ENCODE data around the gene SOX8. TPM values are rescaled to one million over a fixed set of nuclear protein-coding genes. Genes with fewer than 3 reads are reported as not detected.

The SOX8 gene
- total RNA-seq, 1 experiment from 2014 or later, result 1.4 TPM

DNA sequence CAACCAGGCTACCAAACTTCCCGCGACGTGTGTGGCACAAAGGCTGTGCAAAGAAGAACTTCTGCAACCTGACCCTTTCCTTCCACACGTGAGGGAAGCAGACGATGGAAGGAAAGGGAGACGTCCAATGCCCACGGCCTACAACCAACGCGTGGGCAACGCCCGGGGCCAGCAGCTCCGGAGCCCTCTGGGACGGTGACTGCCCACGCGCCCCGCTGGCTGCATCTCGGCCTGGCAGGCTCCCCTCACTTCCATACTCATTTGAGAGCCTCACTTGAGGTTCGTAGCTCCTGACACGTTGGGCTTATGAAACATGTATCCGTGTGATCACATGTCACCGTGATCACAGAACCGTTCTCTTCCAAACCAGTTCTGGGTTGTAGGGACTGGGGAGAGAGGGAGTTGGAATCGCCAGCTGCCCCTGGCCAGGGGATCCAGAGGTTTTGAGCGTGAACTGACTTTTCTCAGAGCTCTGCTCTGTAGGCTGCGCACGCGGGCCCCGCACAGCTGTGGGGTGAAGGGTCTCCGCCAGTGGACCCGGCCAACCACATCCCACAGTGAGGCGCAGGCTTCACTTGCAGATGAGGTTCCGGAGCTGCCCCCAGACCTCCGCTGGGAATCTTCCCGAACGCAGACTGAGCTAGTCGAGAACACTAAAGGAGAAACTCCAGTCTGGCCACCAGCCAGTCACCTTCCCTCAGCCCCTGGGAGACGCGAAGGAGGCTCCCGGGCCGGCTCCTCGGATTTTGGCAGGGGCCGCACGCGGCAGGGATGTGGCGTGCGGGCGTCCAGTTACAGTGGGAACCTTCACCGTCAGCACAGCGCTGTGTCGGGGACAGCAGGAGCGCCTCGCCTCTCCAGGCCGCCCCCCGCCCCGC, 11.8 kb upstream of the SOX8 start:
- TSS peak; percentile 42 for BruUV-seq (replicated peaks)
- Histone ChIP-seq H3K4me3 (ENCODE audit: low read depth, low read length, poor library complexity, severe bottlenecking) (peak overlapping the region; percentile 94), H3K36me3 (ENCODE audit: insufficient read depth, low read length, poor library complexity, severe bottlenecking) (peaks cover 6% of the 10 kb centered on the region), H3K9me3 (ENCODE audit: low read depth, low read length, poor library complexity, severe bottlenecking) (peaks cover 5% of the 10 kb centered on the region), H3K27me3 (replicated peaks; ENCODE audit: insufficient read depth, low read depth, low read length, poor library complexity) (no peaks in the 10 kb centered on the region), H3K27ac (ENCODE audit: low read depth, low read length, poor library complexity, severe bottlenecking) (peak overlapping the region; percentile 80), H3K4me1 (ENCODE audit: insufficient read depth, low read length, poor library complexity, severe bottlenecking) (peaks cover 12% of the 10 kb centered on the region)
- intact Hi-C loops (cut with micrococcal nuclease; ENCODE audit: unreplicated experiment), result no loop called here
- DNase-seq (ENCODE audit: low spot score), result peak; percentile 41
- ChIA-PET POLR2A (ENCODE audit: low non-redundant PET) (no interaction called here), CTCF (no interaction called here)
- TF ChIP-seq, protein P1, sequence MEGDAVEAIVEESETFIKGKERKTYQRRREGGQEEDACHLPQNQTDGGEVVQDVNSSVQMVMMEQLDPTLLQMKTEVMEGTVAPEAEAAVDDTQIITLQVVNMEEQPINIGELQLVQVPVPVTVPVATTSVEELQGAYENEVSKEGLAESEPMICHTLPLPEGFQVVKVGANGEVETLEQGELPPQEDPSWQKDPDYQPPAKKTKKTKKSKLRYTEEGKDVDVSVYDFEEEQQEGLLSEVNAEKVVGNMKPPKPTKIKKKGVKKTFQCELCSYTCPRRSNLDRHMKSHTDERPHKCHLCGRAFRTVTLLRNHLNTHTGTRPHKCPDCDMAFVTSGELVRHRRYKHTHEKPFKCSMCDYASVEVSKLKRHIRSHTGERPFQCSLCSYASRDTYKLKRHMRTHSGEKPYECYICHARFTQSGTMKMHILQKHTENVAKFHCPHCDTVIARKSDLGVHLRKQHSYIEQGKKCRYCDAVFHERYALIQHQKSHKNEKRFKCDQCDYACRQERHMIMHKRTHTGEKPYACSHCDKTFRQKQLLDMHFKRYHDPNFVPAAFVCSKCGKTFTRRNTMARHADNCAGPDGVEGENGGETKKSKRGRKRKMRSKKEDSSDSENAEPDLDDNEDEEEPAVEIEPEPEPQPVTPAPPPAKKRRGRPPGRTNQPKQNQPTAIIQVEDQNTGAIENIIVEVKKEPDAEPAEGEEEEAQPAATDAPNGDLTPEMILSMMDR (conservative IDR thresholded peaks at IDR 0.05; ENCODE audit: low read depth, low read length), result no peak
- TF ChIP-seq EZH2 (IDR thresholded peaks at IDR 0.05; ENCODE audit: borderline replicate concordance, low read depth, low read length, poor library complexity, severe bottlenecking), result no peak

DNA sequence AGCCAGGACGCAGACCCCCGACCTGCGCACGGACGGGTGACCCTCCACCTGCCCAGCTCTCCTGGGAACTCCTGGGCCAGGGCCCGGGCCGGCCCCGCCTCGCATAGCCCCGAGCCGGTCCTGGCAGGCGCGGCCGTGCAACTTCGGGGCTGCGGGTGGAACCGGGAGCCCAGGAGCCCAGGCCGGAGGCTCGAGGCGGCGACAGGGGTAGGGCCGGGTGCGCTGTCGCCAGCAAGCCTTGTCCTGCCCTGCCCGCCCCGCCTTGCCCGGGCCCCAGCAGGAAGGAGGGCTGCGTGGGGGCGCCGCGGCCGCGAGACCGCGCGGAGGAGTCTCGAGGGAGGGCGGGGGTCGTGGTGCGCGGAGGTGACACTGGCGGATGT, 11.2 kb upstream of the SOX8 start:
- intact Hi-C loops (cut with micrococcal nuclease; ENCODE audit: unreplicated experiment), result no loop called here
- no peak for DNase-seq (ENCODE audit: low spot score)
- TF ChIP-seq, protein P1 (conservative IDR thresholded peaks at IDR 0.05; ENCODE audit: low read depth, low read length), result no peak
- no peak for TF ChIP-seq EZH2 (IDR thresholded peaks at IDR 0.05; ENCODE audit: borderline replicate concordance, low read depth, low read length, poor library complexity, severe bottlenecking)
- Histone ChIP-seq H3K9me3 (ENCODE audit: low read depth, low read length, poor library complexity, severe bottlenecking) (peaks cover 5% of the 10 kb centered on the region), H3K27ac (ENCODE audit: low read depth, low read length, poor library complexity, severe bottlenecking) (peak overlapping the region; percentile 80), H3K4me3 (ENCODE audit: low read depth, low read length, poor library complexity, severe bottlenecking) (peak overlapping the region; percentile 94), H3K4me1 (ENCODE audit: insufficient read depth, low read length, poor library complexity, severe bottlenecking) (peaks cover 12% of the 10 kb centered on the region), H3K27me3 (replicated peaks; ENCODE audit: insufficient read depth, low read depth, low read length, poor library complexity) (no peaks in the 10 kb centered on the region), H3K36me3 (ENCODE audit: insufficient read depth, low read length, poor library complexity, severe bottlenecking) (peaks cover 6% of the 10 kb centered on the region)
- POLR2A ChIA-PET (ENCODE audit: low non-redundant PET), result no interaction called here
- no TSS peak for BruUV-seq (replicated peaks)
- CTCF ChIA-PET, result no interaction called here

DNA sequence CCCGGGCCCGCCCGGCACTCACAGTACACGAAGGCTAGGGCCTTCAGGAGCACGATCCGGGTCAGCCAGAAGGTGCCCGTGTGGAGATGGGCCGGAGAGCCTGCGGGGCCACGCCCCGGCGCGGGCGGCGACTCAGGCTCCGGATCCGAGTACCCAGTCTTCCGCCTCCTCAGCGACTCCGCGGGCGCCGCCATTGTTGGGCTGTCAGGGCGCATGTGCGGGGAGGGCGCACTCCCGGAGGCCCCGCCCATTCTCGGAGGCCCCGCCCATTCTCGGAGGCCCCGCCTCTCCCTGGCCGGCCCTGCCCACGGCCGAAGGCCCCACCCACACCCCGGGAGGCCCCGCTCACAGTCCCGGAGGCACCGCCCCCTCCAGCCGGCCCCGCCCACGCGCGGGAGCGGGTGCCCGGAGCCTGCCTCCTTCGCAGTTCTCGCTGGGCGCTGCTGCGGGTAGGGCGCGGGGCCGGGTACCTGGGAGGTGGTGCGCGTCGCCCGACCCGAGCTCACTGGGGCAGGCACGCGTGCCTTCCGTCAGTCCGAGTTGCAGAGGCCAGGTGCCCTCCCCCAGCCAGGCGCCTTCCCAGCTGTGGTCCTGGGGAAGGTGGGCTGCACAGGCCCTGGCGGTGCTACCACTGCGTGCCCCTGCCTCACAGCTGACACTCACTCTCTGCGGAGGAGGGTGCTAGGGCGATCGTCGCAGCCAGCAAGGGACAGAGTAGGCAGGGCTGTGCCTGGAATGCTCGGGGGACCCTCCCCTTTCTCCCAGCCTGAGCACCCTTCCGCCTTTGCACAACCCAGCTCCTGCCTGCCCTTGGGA, 10.6 kb upstream of the SOX8 start, which contains the start of gene LMF1:
Gene LMF1 (minus strand): TSS at position 219 of the 816 bp plus-strand sequence. CDS start 4 bp downstream, at position 215.
- peak within 1 kb of the TSS; percentile 80 for H3K27ac ChIP-seq (ENCODE audit: low read depth, low read length, poor library complexity, severe bottlenecking)
- intact Hi-C loops (cut with micrococcal nuclease; ENCODE audit: unreplicated experiment), result no loop called here

More for the DNA sequence above, 10.6 kb upstream of the SOX8 start, which contains the start of gene LMF1:
- no TSS peak for BruUV-seq (replicated peaks)
- H3K4me1 ChIP-seq (ENCODE audit: insufficient read depth, low read length, poor library complexity, severe bottlenecking), result peaks cover 12% of the 10 kb centered on the region
- no peaks in the 10 kb centered on the region for H3K27me3 ChIP-seq (replicated peaks; ENCODE audit: insufficient read depth, low read depth, low read length, poor library complexity)
- H3K4me3 ChIP-seq (ENCODE audit: low read depth, low read length, poor library complexity, severe bottlenecking), result peak within 1 kb of the TSS; percentile 94
- no peaks in the 10 kb centered on the region for H3K9me3 ChIP-seq (ENCODE audit: low read depth, low read length, poor library complexity, severe bottlenecking)
- TF ChIP-seq, protein P1 (conservative IDR thresholded peaks at IDR 0.05; ENCODE audit: low read depth, low read length), result no peak
- no peak for TF ChIP-seq EZH2 (IDR thresholded peaks at IDR 0.05; ENCODE audit: borderline replicate concordance, low read depth, low read length, poor library complexity, severe bottlenecking)
- ChIA-PET CTCF (interaction anchor here (0.7 kb wide), 1 partner anchor 618 kb away, joined by 4 read pairs; no protein-coding TSS in a partner anchor), POLR2A (ENCODE audit: low non-redundant PET) (no interaction called here)
- H3K36me3 ChIP-seq (ENCODE audit: insufficient read depth, low read length, poor library complexity, severe bottlenecking), result peaks cover 6% of the 10 kb centered on the region
- peak; percentile 90 for DNase-seq (ENCODE audit: low spot score)
